Fibroblast of skin of back (primary cell): ENCODE measurements around the gene NXPE4.
A peak's percentile ranks its signal among the peaks of the same experiment; 100 is the strongest.
"Not testable (repeated sequence)": the region's sequence is repeated elsewhere in the genome, so short reads cannot be mapped to it uniquely, and the experiment has no call there.

Experiments used
- DNase-seq: peaks from one replicate; pipeline ENCODE4 v3.0.0-alpha.2; 2013

NXPE4 gene

GRCh38 chr11:114610550-114610949 is 15.0 kb upstream of the NXPE4 start:
- no peak for DNase-seq

- DNase-seq = no peak
These were observed 13.8 kb upstream of the NXPE4 start for GRCh38 chr11:114609429-114609828.

- not testable (repeated sequence) for DNase-seq
These were observed 13.0 kb upstream of the NXPE4 start for GRCh38 chr11:114608605-114609004.

DNA sequence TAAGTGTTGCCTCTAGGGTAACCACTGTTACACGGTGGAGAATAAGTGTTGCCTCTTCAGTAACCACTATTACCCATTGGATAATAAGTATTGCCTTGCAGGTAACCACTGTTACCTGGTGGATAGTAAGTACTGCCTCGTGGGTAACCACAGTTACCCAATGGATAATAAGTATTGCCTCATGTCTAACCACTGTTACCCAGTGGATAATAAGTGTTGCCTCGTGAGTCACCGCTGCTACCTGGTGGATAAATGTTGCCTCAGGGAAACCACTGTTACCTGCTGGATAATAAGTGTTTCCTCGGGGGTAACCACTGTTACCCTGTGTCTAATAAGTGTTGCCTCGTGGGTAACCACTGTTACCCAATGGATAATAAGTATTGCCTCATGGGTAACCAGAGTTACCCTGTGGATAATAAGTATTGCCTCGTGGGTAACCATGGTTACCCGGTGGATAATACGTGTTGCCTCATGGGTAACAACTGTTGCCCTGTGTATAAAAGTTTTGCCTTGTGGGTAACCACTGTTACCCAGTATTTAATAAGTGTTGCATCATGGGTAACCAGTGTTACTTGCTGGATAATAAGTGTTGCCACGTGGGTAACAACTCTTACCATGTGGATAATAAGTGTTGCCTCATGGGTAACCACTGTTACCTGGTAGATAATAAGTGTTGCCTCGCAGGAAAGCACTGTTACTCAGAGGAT is 12.3 kb upstream of the NXPE4 start:
- DNase-seq = no peak

- DNase-seq = not testable (repeated sequence)
These were observed 11.2 kb upstream of the NXPE4 start for GRCh38 chr11:114606802-114607075.

- DNase-seq = peak; percentile 2
These were observed 10.6 kb upstream of the NXPE4 start for GRCh38 chr11:114606003-114606801.

DNA sequence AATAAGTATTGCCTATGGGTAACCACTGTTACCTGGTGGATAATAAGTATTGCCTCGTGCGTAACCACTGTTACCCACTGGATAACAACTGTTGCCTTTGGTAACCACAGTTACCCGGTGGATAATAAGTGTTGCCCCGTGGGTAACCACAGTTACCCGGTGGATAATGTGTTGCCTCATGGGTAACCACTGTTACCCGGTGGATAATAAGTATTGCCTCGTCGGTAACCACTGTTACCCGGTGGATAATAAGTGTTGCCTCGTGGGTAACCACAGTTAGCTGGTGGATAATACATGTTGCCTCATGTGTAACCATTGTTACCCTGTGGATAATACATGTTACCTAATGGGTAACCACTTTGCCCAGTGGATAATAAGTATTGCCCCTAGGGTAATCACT is 9.8 kb upstream of the NXPE4 start:
- DNase-seq = no peak

- DNase-seq = no peak
These were observed 9.3 kb upstream of the NXPE4 start for GRCh38 chr11:114604886-114605285.

DNA sequence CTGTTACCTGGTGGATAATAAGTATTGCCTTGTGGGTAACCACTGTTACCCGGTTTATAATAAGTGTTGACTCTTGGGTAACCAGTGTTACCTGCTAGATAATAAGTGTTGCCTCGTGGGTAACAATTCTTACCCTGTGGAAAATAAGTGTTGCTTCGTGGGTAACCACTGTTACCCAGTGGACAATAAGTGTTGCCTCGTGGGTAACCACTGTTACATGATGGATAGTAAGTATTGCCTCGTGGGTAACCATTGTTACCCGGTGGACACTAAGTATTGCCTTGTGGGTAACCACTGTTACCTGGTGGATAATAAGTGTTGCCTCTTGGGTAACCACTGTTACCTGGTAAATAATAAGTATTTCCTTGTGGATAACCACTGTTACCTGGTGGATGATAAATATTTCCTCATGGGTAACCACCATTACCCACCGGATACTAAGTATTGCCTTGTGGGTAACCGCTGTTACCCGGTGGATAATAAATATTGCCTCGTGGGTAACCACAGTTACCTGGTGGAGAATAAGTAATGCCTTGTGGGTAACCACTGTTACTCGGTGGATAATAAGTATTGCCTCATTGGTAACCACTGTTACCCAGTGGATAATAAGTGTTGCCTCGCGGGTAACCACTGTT is 8.7 kb upstream of the NXPE4 start:
- no peak for DNase-seq

DNA sequence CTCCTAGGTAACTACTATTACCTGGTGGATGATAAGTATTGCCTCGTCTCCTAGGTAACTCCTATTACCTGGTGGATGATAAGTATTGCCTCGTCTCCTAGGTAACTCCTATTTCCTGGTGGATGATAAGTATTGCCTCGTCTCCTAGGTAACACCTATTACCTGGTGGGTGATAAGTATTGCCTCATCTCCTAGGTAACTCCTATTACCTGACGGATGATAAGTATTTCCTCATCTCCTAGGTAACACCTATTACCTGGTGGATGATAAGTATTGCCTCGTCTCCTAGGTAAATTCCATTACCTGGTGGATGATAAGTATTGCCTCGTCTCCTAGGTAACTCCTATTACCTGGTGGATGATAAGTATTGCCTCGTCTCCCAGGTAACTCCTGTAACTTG is 7.6 kb upstream of the NXPE4 start:
- DNase-seq = not testable (repeated sequence)

DNA sequence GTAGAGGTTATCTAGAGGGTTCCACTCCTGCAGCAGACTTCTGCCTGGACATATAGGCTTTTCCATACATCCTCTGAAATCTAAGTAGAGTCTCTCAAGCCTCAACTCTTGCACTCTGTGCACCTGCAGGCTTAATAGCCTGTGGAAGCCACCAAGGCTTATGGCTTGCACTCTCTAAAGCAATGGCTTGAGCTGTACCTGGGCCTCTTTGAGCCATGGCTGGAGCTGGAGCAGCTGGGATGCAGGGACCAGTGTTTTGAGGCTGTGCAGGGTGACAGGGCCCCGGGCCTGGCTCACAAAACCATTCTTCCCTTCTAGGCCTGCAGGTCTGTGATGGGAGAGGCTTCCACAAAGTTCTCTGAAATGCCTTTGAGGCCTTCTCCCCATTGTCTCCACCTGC is 2.9 kb upstream of the NXPE4 start:
- DNase-seq = no peak

- DNase-seq = no peak
These were observed 761 bp upstream of the NXPE4 start for GRCh38 chr11:114596175-114596919.

DNA sequence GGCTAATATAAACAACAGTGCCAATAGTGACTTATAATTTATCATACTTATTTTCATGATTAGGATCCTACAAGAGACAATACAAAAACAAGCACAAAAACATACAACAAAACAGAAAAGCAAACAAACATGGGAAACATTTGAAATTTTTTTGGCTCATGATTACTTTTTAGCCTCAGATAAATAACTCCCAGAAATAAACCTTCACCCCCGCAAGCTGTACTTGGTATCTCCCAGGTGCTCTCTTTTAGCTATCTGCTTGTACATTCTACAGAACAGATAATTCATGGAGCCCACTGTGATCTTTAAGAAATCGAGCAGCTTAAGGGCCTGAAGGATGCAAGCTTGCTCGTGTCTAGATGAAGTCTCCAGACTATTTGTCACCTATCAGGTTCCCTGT is 883 bp downstream of the NXPE4 start:
- no peak for DNase-seq

GRCh38 chr11:114587398-114587953 is 8.1 kb downstream of the NXPE4 start:
- DNase-seq = no peak

DNA sequence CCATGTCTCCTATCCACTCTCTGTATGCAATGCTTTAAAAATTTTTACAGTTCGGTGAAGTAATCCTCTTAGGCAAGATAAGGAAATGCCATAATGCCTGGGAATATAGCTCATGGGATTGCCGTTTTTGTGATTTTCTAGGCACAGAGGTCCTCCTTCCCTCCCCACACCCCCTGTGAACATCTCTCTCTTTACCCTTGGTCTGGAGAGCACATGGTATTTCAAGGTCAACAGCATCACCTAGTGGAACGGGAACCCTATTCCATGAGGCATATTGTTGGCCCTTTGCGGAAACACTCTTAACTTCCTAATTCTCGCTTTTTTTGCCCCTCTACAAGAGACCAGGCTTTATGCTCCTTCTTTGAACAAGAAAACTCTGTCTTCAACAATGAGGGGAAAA is 8.8 kb downstream of the NXPE4 start:
- no peak for DNase-seq

GRCh38 chr11:114571712-114572111 is 23.9 kb downstream of the NXPE4 start:
- DNase-seq = no peak

DNA sequence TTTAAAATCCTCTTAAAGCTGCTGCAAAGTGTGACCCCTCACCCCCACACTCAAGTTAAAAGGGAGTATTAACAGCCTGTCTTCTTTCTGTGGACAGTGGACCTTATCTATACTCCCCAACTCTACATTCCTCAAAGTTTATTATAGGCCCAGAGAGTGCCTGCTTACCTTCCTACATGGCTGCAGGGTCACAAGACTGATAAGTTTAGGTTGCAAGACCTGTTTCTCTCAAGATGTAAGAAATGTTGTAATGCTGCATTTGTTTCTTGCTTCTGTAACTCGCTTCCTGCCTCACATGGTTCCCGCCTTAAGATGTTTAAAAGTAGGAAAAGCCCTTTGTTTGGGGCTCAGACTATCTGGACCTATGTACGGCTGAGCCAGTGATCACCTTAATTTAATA is 25.8 kb downstream of the NXPE4 start:
- DNase-seq = no peak

GRCh38 chr11:114566276-114566675 is 29.3 kb downstream of the NXPE4 start:
- no peak for DNase-seq

DNA sequence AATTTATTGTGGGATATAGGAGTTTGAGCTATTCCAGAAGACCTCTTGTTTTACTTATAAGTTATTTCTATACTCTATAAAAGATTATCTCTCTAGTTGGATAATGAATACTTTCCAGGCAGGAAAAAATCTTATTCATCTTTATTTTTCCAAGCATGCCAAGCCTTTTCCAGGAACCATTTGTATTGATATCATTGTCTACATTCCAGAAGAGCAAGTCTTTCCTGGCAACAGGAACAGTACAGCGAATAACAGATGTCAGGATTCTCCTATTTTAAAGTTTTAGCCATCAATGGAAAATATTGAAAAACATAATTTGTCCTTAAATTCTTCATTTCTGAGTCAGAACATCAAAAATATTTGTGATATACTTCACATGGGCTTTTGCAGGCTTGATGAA is 30.8 kb downstream of the NXPE4 start:
- DNase-seq = peak; percentile 20

GRCh38 chr11:114563077-114563476 is 32.5 kb downstream of the NXPE4 start:
- DNase-seq = peak; percentile 28

GRCh38 chr11:114562166-114562916 is 33.2 kb downstream of the NXPE4 start:
- DNase-seq = peak; percentile 18
